Prostate gland (tissue), 2 donors: ENCODE data around the gene RPTOR.

Experiments used
- POLR2AphosphoS5 ChIP-seq: sonication (generic); formaldehyde crosslinking; IDR thresholded peaks from one replicate; pipeline ENCODE4 v1.6.1; 2017; ENCODE audit warnings: antibody characterized with exemption
- TF ChIP-seq, protein P1 (sequence below), 4 experiments: fragments of 200-600 bp in 2 of 4; fragments of 450-650 bp in 2 of 4; sonication (generic) in 2 of 4; IDR thresholded peaks; 1 replicate in 3 of 4; 2 replicates in 1 of 4; pipeline ENCODE4 v1.5.1; 2016 to 2019; ENCODE audit warnings: antibody characterized with exemption in 4 of 4, mild to moderate bottlenecking in 2 of 4, moderate library complexity in 2 of 4

DNA sequence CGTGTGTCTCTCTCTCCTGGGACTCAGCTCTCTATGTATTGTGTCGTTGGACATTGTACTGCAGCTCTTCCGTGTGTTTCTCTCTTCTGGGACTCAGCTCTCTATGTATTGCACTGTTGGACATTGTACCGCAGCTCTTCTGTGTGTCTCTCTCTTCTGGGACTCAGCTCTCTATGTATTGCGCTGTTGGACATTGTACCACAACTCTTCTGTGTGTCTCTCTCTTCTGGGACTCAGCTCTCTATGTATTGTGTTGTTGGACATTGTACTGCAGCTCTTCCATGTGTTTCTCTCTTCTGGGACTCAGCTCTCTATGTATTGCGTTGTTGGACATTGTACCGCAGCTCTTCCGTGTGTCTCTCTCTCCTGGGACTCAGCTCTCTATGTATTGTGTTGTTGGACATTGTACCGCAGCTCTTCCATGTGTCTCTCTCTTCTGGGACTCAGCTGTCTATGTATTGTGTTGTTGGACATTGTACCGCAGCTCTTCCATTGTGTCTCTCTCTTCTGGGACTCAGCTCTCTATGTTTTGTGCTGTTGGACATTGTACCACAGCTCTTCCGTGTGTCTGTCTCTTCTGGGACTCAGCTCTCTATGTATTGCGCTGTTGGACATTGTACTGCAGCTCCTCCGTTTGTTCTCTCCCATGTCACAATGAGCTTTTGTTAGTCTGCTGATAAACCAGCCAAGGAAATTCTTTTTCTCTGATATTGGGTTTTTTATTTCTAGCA, 84.8 kb downstream of the RPTOR start:
- TF ChIP-seq, protein P1, sequence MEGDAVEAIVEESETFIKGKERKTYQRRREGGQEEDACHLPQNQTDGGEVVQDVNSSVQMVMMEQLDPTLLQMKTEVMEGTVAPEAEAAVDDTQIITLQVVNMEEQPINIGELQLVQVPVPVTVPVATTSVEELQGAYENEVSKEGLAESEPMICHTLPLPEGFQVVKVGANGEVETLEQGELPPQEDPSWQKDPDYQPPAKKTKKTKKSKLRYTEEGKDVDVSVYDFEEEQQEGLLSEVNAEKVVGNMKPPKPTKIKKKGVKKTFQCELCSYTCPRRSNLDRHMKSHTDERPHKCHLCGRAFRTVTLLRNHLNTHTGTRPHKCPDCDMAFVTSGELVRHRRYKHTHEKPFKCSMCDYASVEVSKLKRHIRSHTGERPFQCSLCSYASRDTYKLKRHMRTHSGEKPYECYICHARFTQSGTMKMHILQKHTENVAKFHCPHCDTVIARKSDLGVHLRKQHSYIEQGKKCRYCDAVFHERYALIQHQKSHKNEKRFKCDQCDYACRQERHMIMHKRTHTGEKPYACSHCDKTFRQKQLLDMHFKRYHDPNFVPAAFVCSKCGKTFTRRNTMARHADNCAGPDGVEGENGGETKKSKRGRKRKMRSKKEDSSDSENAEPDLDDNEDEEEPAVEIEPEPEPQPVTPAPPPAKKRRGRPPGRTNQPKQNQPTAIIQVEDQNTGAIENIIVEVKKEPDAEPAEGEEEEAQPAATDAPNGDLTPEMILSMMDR (IDR thresholded peaks at IDR 0.05), result no peak
- no peak for TF ChIP-seq POLR2AphosphoS5
